GM12878 (cell line): ENCODE measurements around the gene AGAP3. TPM values are rescaled to one million over a fixed set of nuclear protein-coding genes. Genes with fewer than 3 reads are reported as not detected.

ENCODE experiments used
- ATF3 ChIP-seq: IDR thresholded peaks from 2 replicates; pipeline ENCODE4 v1.6.1; 2011; ENCODE audit warnings: low read depth, mild to moderate bottlenecking, low read length, moderate library complexity, borderline replicate concordance; ENCODE audit errors: extremely low read depth
- CBX5 ChIP-seq: sonication (generic); IDR thresholded peaks from 2 replicates; pipeline ENCODE4 v1.6.1; 2016; ENCODE audit warnings: low read depth, moderate library complexity, mild to moderate bottlenecking, inconsistent platforms
- CHD1 ChIP-seq: IDR thresholded peaks from 2 replicates; pipeline ENCODE4 v1.6.1; 2012; ENCODE audit warnings: low read depth, low read length, improper control_type of control experiment
- CTCF ChIP-seq, 3 experiments: IDR thresholded peaks in 2 of 3; conservative IDR thresholded peaks in 1 of 3; 2 replicates each; pipeline ENCODE4 v1.5.1; 2011; ENCODE audit warnings: low read depth in 3 of 3, low read length in 3 of 3, mild to moderate bottlenecking in 3 of 3, control low read depth in 2 of 3, moderate library complexity in 2 of 3, inconsistent platforms in 1 of 3, mixed read lengths in 1 of 3; ENCODE audit not compliant: control insufficient read depth in 2 of 3, insufficient read depth in 1 of 3; ENCODE audit errors: extremely low read depth in 1 of 3
- E4F1 ChIP-seq: fragments of 450-650 bp; IDR thresholded peaks from 2 replicates; pipeline ENCODE4 v1.6.1; 2018; ENCODE audit warnings: borderline replicate concordance, mild to moderate bottlenecking; ENCODE audit not compliant: partially characterized antibody
- ELK1 ChIP-seq: IDR thresholded peaks from 2 replicates; pipeline ENCODE4 v1.6.1; 2012; ENCODE audit warnings: low read depth, low read length, improper control_type of control experiment
- HCFC1 ChIP-seq: fragments of 150-350 bp; IDR thresholded peaks from 2 replicates; pipeline ENCODE4 v1.6.1; 2014; ENCODE audit warnings: low read length
- KAT2A ChIP-seq: conservative IDR thresholded peaks from 2 replicates; pipeline ENCODE4 v1.6.1; 2011; ENCODE audit warnings: low read depth, low read length; ENCODE audit not compliant: control insufficient read depth
- MEF2B ChIP-seq: fragments of 450-650 bp; IDR thresholded peaks from 2 replicates; pipeline ENCODE4 v1.6.1; 2018; ENCODE audit warnings: mild to moderate bottlenecking, moderate library complexity; ENCODE audit not compliant: partially characterized antibody, poor library complexity, severe bottlenecking
- MYB ChIP-seq: fragments of 150-350 bp; IDR thresholded peaks from 2 replicates; pipeline ENCODE4 v1.6.1; 2014; ENCODE audit warnings: mild to moderate bottlenecking, low read depth, low read length, borderline replicate concordance
- NFIC ChIP-seq: IDR thresholded peaks from 2 replicates; pipeline ENCODE4 v1.6.1; 2012; ENCODE audit warnings: low read depth, mild to moderate bottlenecking, inconsistent platforms, low read length, moderate library complexity
- PBX3 ChIP-seq: IDR thresholded peaks from 2 replicates; pipeline ENCODE4 v1.6.1; 2011; ENCODE audit warnings: mild to moderate bottlenecking, low read depth, low read length, moderate library complexity; ENCODE audit not compliant: insufficient replicate concordance
- PML ChIP-seq: IDR thresholded peaks from 2 replicates; pipeline ENCODE4 v1.6.1; 2012; ENCODE audit warnings: low read length, inconsistent platforms
- POLR2AphosphoS2 ChIP-seq: IDR thresholded peaks from 2 replicates; pipeline ENCODE4 v1.6.1; 2011; ENCODE audit warnings: low read depth, mild to moderate bottlenecking, low read length, improper control_type of control experiment, moderate library complexity
- SIX5 ChIP-seq: IDR thresholded peaks from 2 replicates; pipeline ENCODE4 v1.6.1; 2011; ENCODE audit warnings: mild to moderate bottlenecking, low read depth, low read length, moderate library complexity; ENCODE audit not compliant: severe bottlenecking
- SMAD1 ChIP-seq: fragments of 450-650 bp; IDR thresholded peaks from 2 replicates; pipeline ENCODE4 v1.6.1; 2018; ENCODE audit warnings: mild to moderate bottlenecking, low read depth; ENCODE audit not compliant: partially characterized antibody
- SUPT20H ChIP-seq: IDR thresholded peaks from 2 replicates; pipeline ENCODE4 v1.6.1; 2011; ENCODE audit warnings: low read depth, mild to moderate bottlenecking, low read length, moderate library complexity, borderline replicate concordance; ENCODE audit not compliant: control insufficient read depth
- SUZ12 ChIP-seq: fragments of 200-600 bp; sonication (generic); IDR thresholded peaks from one replicate; pipeline ENCODE4 v1.6.1; 2018; ENCODE audit warnings: antibody characterized with exemption, mild to moderate bottlenecking; ENCODE audit not compliant: unreplicated experiment
- TARDBP ChIP-seq: IDR thresholded peaks from 2 replicates; pipeline ENCODE4 v1.6.1; 2016; ENCODE audit warnings: borderline replicate concordance
- TBL1XR1 ChIP-seq: IDR thresholded peaks from 2 replicates; pipeline ENCODE4 v1.6.1; 2012; ENCODE audit warnings: low read depth, low read length, improper control_type of control experiment
- USF2 ChIP-seq: IDR thresholded peaks from 2 replicates; pipeline ENCODE4 v1.6.1; 2011; ENCODE audit warnings: low read depth, low read length, improper control_type of control experiment, borderline replicate concordance
- polyA plus RNA-seq, 11 experiments: library from polyadenylated mRNA; depleted of rRNA in 4 of 11; unstranded in 6 of 11; stranded (reverse) in 5 of 11; fragments of >200 nt; fragmentation: Nextera tagmentation in 4 of 11; fragmentation: Illumina TruSeq in 1 of 11; extraction: Ambion mirVana in 4 of 11; extraction: Trizol in 1 of 11; gene quantifications; 1 replicate in 1 of 11; 2 replicates in 10 of 11; pipeline versions ENCODE4 v1.2.1 to v1.2.3, GENCODE V29; 2011 to 2016; ENCODE audit warnings: inconsistent platforms in 2 of 11, missing spikeins in 2 of 11, low read depth in 1 of 11
- total RNA-seq, 4 experiments: library from RNA; depleted of rRNA in 3 of 4; stranded (reverse); fragments of >200 nt in 3 of 4; fragmentation: Illumina TruSeq in 1 of 4; extraction: Trizol in 1 of 4; gene quantifications; 2 replicates each; pipeline versions ENCODE4 v1.2.1 to v1.2.3, GENCODE V29; 2013 to 2021

AGAP3 gene
- total and polyA plus RNA-seq, 10 of the 15 experiments (the other 5 are each of a cell fraction or from before 2014, with no cell fraction given) = 1.8 to 68.1 (median 15.7) TPM

GRCh38 chr7:151080522-151081169, 5.6 kb upstream of the AGAP3 start, which contains the start of gene FASTK (continued):
- TF ChIP-seq ELK1 = no peak
- TF ChIP-seq CTCF (IDR thresholded peaks at IDR 0.05 in 2 of 3, conservative IDR thresholded peaks at IDR 0.05 in 1 of 3; ENCODE audit: control insufficient read depth in 2 of 3, extremely low read depth in 1 of 3, insufficient read depth in 1 of 3, low read depth in 3 of 3, low read length in 3 of 3) = no peak
- TF ChIP-seq SUPT20H = no peak
- no peak for TF ChIP-seq ATF3
- no peak for TF ChIP-seq SMAD1
- no peak for TF ChIP-seq PML
- peak; percentile 70 for TF ChIP-seq HCFC1
- TF ChIP-seq SIX5 = peak; percentile 23
- TF ChIP-seq CHD1 = 0 out of 2 replicates have a peak, but pooled peaks have one; percentile 55
- TF ChIP-seq MEF2B = peak; percentile 24
- no peak for TF ChIP-seq USF2
- TF ChIP-seq TBL1XR1 = peak; percentile 64; the same call in 1 of the 2 replicates
- TF ChIP-seq PBX3 = peak; percentile 28
- no peak for TF ChIP-seq SUZ12
- TF ChIP-seq MYB = no peak
- TF ChIP-seq E4F1 = no peak
- TF ChIP-seq POLR2AphosphoS2 = peak; percentile 75; the same call in 1 of the 2 replicates
- TF ChIP-seq NFIC = no peak
- TF ChIP-seq CBX5 = no peak
- 0 out of 2 replicates have a peak, but pooled peaks have one; percentile 54 for TF ChIP-seq TARDBP
- no peak for TF ChIP-seq KAT2A
